ENCODE results near the gene TMEM158.
A peak's percentile ranks its signal among the peaks of the same experiment; 100 is the strongest.

TMEM158 gene

GRCh38 chr3:45226206-45226915 is at the start of gene TMEM158:
TSS of gene TMEM158 (minus strand) at chr3:45226287. CDS start at chr3:45226027, 260 bp downstream.
- peak; percentile 91 for DNase-seq

- no peak for DNase-seq
Measured at GRCh38 chr3:45275006-45275704, 49.1 kb upstream of the TMEM158 start.

GRCh38 chr3:45273681-45274515 is 47.8 kb upstream of the TMEM158 start:
- DNase-seq: peak; percentile 34

- no peak for DNase-seq
Measured at GRCh38 chr3:45272828-45273470, 46.9 kb upstream of the TMEM158 start.

GRCh38 chr3:45272032-45272810 is 46.1 kb upstream of the TMEM158 start:
- DNase-seq: no peak

- DNase-seq: no peak
Measured at GRCh38 chr3:45269952-45270351, 43.9 kb upstream of the TMEM158 start.

- DNase-seq: no peak
Measured at GRCh38 chr3:45267097-45267496, 41.0 kb upstream of the TMEM158 start.

GRCh38 chr3:45261333-45262110 is 35.4 kb upstream of the TMEM158 start:
- DNase-seq: no peak

GRCh38 chr3:45259133-45259532 is 33.0 kb upstream of the TMEM158 start:
- no peak for DNase-seq

- DNase-seq: no peak
Measured at GRCh38 chr3:45258317-45258716, 32.2 kb upstream of the TMEM158 start.

GRCh38 chr3:45253316-45253715 is 27.2 kb upstream of the TMEM158 start:
- peak; percentile 53 for DNase-seq

GRCh38 chr3:45252826-45253225 is 26.7 kb upstream of the TMEM158 start:
- no peak for DNase-seq

- DNase-seq: peak; percentile 23
Measured at GRCh38 chr3:45249391-45249790, 23.3 kb upstream of the TMEM158 start.

GRCh38 chr3:45246241-45246640 is 20.2 kb upstream of the TMEM158 start:
- DNase-seq: no peak

GRCh38 chr3:45244356-45244755 is 18.3 kb upstream of the TMEM158 start:
- peak; percentile 37 for DNase-seq

GRCh38 chr3:45241206-45241605 is 15.1 kb upstream of the TMEM158 start:
- no peak for DNase-seq

- no peak for DNase-seq
Measured at GRCh38 chr3:45240292-45240691, 14.2 kb upstream of the TMEM158 start.

GRCh38 chr3:45239254-45239653 is 13.2 kb upstream of the TMEM158 start:
- DNase-seq: no peak

- DNase-seq: no peak
Measured at GRCh38 chr3:45236964-45237363, 10.9 kb upstream of the TMEM158 start.

GRCh38 chr3:45235409-45235808 is 9.3 kb upstream of the TMEM158 start:
- no peak for DNase-seq

- no peak for DNase-seq
Measured at GRCh38 chr3:45234250-45234649, 8.2 kb upstream of the TMEM158 start.

Measured in HCEC 1CT (cell line).